ENCODE data around the gene ARHGDIG.

- no peak for TF ChIP-seq POLR2A (IDR thresholded peaks at IDR 0.05; ENCODE audit: low read depth, low read length)
- no peak for TF ChIP-seq CTCF (conservative IDR thresholded peaks at IDR 0.05; ENCODE audit: low read depth, low read length)
- no peak for TF ChIP-seq FOS (IDR thresholded peaks at IDR 0.05; ENCODE audit: low read depth, low read length)
- TF ChIP-seq RFX5 (IDR thresholded peaks at IDR 0.05; ENCODE audit: low read depth, low read length) = no peak
- TF ChIP-seq MAZ (IDR thresholded peaks at IDR 0.05; ENCODE audit: borderline replicate concordance, low read depth, low read length) = no peak
- no peak for TF ChIP-seq RCOR1 (IDR thresholded peaks at IDR 0.05; ENCODE audit: insufficient replicate concordance, low read length)
Observed at GRCh38 chr16:265711-266110, 14.7 kb upstream of the ARHGDIG start.
